Mononuclear cell (primary cell): Measurements from ENCODE around the gene SULT6B1. TPM values are rescaled to one million over a fixed set of nuclear protein-coding genes. Genes with fewer than 3 reads are reported as not detected.
A peak's percentile ranks its signal among the peaks of the same experiment; 100 is the strongest.
"Not testable (repeated sequence)": the region's sequence is repeated elsewhere in the genome, so short reads cannot be mapped to it uniquely, and the experiment has no call there.

ENCODE experiments used
- H3K27me3 ChIP-seq: 2 replicates; pipeline ENCODE4 v1.6.0; 2011; ENCODE audit warnings: low read length, control low read depth; ENCODE audit not compliant: insufficient read depth
- H3K4me1 ChIP-seq: 2 replicates; pipeline ENCODE4 v1.5.1; 2011; ENCODE audit warnings: mild to moderate bottlenecking, low read length, control low read depth; ENCODE audit not compliant: insufficient read depth
- H3K4me3 ChIP-seq: 2 replicates; pipeline ENCODE4 v1.5.1; 2011; ENCODE audit warnings: mild to moderate bottlenecking, low read length, moderate library complexity
- H3K9me3 ChIP-seq: 2 replicates; pipeline ENCODE4 v1.5.1; 2011; ENCODE audit warnings: low read depth, mild to moderate bottlenecking, control low read depth, low read length
- total RNA-seq: library from RNA; depleted of rRNA; stranded (reverse); fragments of >200 nt; gene quantifications from one replicate; pipeline ENCODE4 v1.2.3, GENCODE V29; 2012

Gene SULT6B1
- total RNA-seq, 1 donor, result not detected

GRCh38 chr2:37205689-37206341, 17.3 kb upstream of the SULT6B1 start:
- H3K27me3 ChIP-seq, result no peaks in the 10 kb centered on the region
- no peaks in the 10 kb centered on the region for H3K4me1 ChIP-seq
- peaks cover 36% of the 10 kb centered on the region for H3K9me3 ChIP-seq
- H3K4me3 ChIP-seq, result no peak overlapping the region

- H3K4me3 ChIP-seq, H3K27me3 ChIP-seq, H3K4me1 ChIP-seq: not testable (repeated sequence)
- peaks cover 36% of the 10 kb centered on the region for H3K9me3 ChIP-seq
These were observed 16.7 kb upstream of the SULT6B1 start for GRCh38 chr2:37205071-37205661.

GRCh38 chr2:37203708-37204107, 15.2 kb upstream of the SULT6B1 start:
- no peaks in the 10 kb centered on the region for H3K27me3 ChIP-seq
- H3K4me1 ChIP-seq, result peaks cover 3% of the 10 kb centered on the region
- H3K4me3 ChIP-seq, result no peak overlapping the region
- H3K9me3 ChIP-seq, result peaks cover 26% of the 10 kb centered on the region

GRCh38 chr2:37201766-37202165, 13.3 kb upstream of the SULT6B1 start:
- Histone ChIP-seq H3K4me3 (no peak overlapping the region), H3K27me3 (no peaks in the 10 kb centered on the region), H3K9me3 (peaks cover 6% of the 10 kb centered on the region), H3K4me1 (peaks cover 21% of the 10 kb centered on the region)

- Histone ChIP-seq H3K9me3 (peaks cover under 1% of the 10 kb centered on the region), H3K4me1 (peaks cover 21% of the 10 kb centered on the region), H3K27me3 (no peaks in the 10 kb centered on the region), H3K4me3 (no peak overlapping the region)
These were observed 12.7 kb upstream of the SULT6B1 start for GRCh38 chr2:37201208-37201607.

GRCh38 chr2:37198681-37199065, 10.2 kb upstream of the SULT6B1 start:
- Histone ChIP-seq H3K4me1 (peaks cover 27% of the 10 kb centered on the region), H3K4me3 (no peak overlapping the region), H3K9me3 (no peaks in the 10 kb centered on the region), H3K27me3 (no peaks in the 10 kb centered on the region)

- H3K4me3 ChIP-seq, result peak within 1 kb of the TSS; percentile 72
- peaks cover 32% of the 10 kb centered on the region for H3K4me1 ChIP-seq
- H3K9me3 ChIP-seq, result no peaks in the 10 kb centered on the region
- no peaks in the 10 kb centered on the region for H3K27me3 ChIP-seq
These were observed 8.1 kb upstream of the SULT6B1 start, which contains the start of gene CEBPZOS for GRCh38 chr2:37196320-37197195. TSS of gene CEBPZOS (plus strand) at chr2:37196496. CDS start at chr2:37199705, 3,209 bp downstream.

- Histone ChIP-seq H3K4me3 (peak overlapping the region; percentile 72), H3K4me1 (peaks cover 38% of the 10 kb centered on the region)
- H3K9me3 ChIP-seq, H3K27me3 ChIP-seq: not testable (repeated sequence)
These were observed 7.4 kb upstream of the SULT6B1 start for GRCh38 chr2:37195862-37196319.

GRCh38 chr2:37192551-37192950, 4.1 kb upstream of the SULT6B1 start:
- no peaks in the 10 kb centered on the region for H3K9me3 ChIP-seq
- no peak overlapping the region for H3K4me3 ChIP-seq
- peaks cover 40% of the 10 kb centered on the region for H3K4me1 ChIP-seq
- H3K27me3 ChIP-seq, result no peaks in the 10 kb centered on the region

GRCh38 chr2:37191747-37192146, 3.3 kb upstream of the SULT6B1 start:
- no peaks in the 10 kb centered on the region for H3K27me3 ChIP-seq
- H3K4me3 ChIP-seq, result no peak overlapping the region
- H3K4me1 ChIP-seq, result peaks cover 32% of the 10 kb centered on the region
- no peaks in the 10 kb centered on the region for H3K9me3 ChIP-seq

GRCh38 chr2:37191253-37191652, 2.8 kb upstream of the SULT6B1 start:
- Histone ChIP-seq H3K4me3 (no peak overlapping the region), H3K27me3 (no peaks in the 10 kb centered on the region), H3K9me3 (no peaks in the 10 kb centered on the region), H3K4me1 (peaks cover 32% of the 10 kb centered on the region)

- Histone ChIP-seq H3K4me3 (no peak overlapping the region), H3K4me1 (peaks cover 26% of the 10 kb centered on the region), H3K27me3 (no peaks in the 10 kb centered on the region), H3K9me3 (no peaks in the 10 kb centered on the region)
These were observed 1.8 kb upstream of the SULT6B1 start for GRCh38 chr2:37190290-37190689.

GRCh38 chr2:37189452-37190153, 1.1 kb upstream of the SULT6B1 start:
- no peak overlapping the region for H3K4me3 ChIP-seq
- no peaks in the 10 kb centered on the region for H3K9me3 ChIP-seq
- H3K27me3 ChIP-seq, result no peaks in the 10 kb centered on the region
- peaks cover 26% of the 10 kb centered on the region for H3K4me1 ChIP-seq

- Histone ChIP-seq H3K9me3 (no peaks in the 10 kb centered on the region), H3K4me1 (no peaks in the 10 kb centered on the region), H3K27me3 (no peaks in the 10 kb centered on the region), H3K4me3 (no peak overlapping the region)
These were observed 6.5 kb downstream of the SULT6B1 start for GRCh38 chr2:37181726-37182684.
